Uterus (tissue), 4 donors: ENCODE data around the gene PCK2. TPM values are rescaled to one million over a fixed set of nuclear protein-coding genes. Genes with fewer than 3 reads are reported as not detected.
A peak's percentile ranks its signal among the peaks of the same experiment; 100 is the strongest.

Source experiments
- DNase-seq, 2 donors: peaks; one replicate each; pipeline ENCODE4 v3.0.0-alpha.2; 2019 to 2020
- H3K27ac ChIP-seq, 2 donors: fragments of 200-600 bp; sonication (generic); 1 replicate in 1 of 2; 2 replicates in 1 of 2; pipeline ENCODE4 v1.5.1; 2016 to 2018
- H3K27me3 ChIP-seq, 2 donors: fragments of 200-600 bp; sonication (generic); one replicate each; pipeline ENCODE4 v1.5.1; 2018 to 2019; ENCODE audit warnings: control low read depth in 1 of 2
- H3K36me3 ChIP-seq, 2 donors: fragments of 200-600 bp; sonication (generic); one replicate each; pipeline ENCODE4 v1.5.1; 2019; ENCODE audit warnings: control low read depth in 1 of 2
- H3K4me1 ChIP-seq, 2 donors: fragments of 200-600 bp; sonication (generic); one replicate each; pipeline ENCODE4 v1.5.1; 2018 to 2019; ENCODE audit warnings: control low read depth in 1 of 2
- H3K4me3 ChIP-seq, 2 donors: fragments of 200-600 bp; sonication (generic); 1 replicate in 1 of 2; 2 replicates in 1 of 2; pipeline ENCODE4 v1.5.1; 2018 to 2019; ENCODE audit warnings: mild to moderate bottlenecking in 1 of 2
- H3K9me3 ChIP-seq, 2 donors: fragments of 200-600 bp; sonication (generic); one replicate each; pipeline ENCODE4 v1.5.1; 2019; ENCODE audit warnings: control low read depth in 1 of 2
- POLR2A ChIP-seq, 2 donors: fragments of 450-650 bp; IDR thresholded peaks; one replicate each; pipeline ENCODE4 v1.6.1; 2016; ENCODE audit warnings: antibody characterized with exemption in 2 of 2, mild to moderate bottlenecking in 1 of 2, moderate library complexity in 1 of 2
- intact Hi-C: fragments of 100-400 bp; cut with DNase I; formaldehyde crosslinking; loops from one replicate; pipeline ENCODE4 v1.15.1; 2023; ENCODE audit warnings: low total_unique reads
- total RNA-seq, 4 donors: library from RNA; depleted of rRNA in 3 of 4; stranded (reverse); fragments of >200 nt in 3 of 4; gene quantifications; one replicate each; pipeline versions ENCODE4 v1.1.0 to v1.2.4, GENCODE V29; 2014 to 2023
- TF ChIP-seq, protein P1 (sequence below), 4 experiments: fragments of 200-600 bp in 2 of 4; fragments of 450-650 bp in 2 of 4; sonication (generic) in 2 of 4; IDR thresholded peaks; one replicate each; pipeline ENCODE4 v1.5.1; 2016 to 2019; ENCODE audit warnings: antibody characterized with exemption in 4 of 4, mild to moderate bottlenecking in 2 of 4, moderate library complexity in 1 of 4
- donor health status: DM: yes; HTN: yes; CAD: no.

PCK2 gene
- total RNA-seq, 4 donors from 2014 or later, result 13.1 to 19.4 (median 15.1) TPM; not detected in 1

DNA sequence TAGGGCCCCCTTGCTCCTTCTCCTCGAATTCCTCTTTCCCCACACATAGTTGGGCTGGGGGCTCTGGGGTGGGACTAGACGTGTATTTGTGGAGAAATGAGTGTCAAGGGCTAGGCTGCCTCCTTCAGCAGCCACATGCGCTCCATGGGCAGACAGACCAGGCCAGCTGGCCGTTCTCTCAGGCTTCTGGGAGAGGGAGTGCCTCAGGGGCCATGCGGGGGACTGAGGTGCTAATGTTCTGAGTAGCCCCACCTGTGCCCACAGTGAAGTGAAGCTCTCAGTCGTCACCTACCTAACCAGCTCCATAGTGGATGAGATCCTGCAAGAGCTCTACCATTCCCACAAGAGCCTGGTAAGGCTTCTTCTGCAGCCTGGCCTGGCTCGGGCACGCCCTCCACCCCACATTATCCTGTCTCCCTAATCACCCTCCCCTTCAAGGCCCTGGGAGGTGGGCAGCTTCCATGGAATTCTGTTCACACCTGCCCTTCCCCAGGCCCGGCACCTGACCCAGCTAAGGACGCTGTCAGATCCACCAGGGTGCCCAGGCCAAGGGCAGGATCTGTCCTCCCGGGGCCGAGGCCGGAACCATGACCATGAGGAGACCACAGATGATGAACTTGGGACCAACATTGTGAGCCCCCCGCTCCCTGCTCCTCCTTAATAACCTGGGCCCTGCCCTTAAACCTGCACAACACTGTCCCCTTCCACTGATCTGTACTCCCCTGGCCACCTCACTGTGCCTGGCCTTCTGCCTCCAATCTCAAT lies 31.7 kb upstream of the PCK2 start:
- Histone ChIP-seq H3K27me3 (no peaks in the 10 kb centered on the region), H3K4me1 (no peaks in the 10 kb centered on the region), H3K9me3 (no peaks in the 10 kb centered on the region), H3K36me3 (no peaks in the 10 kb centered on the region), H3K4me3 (no peak overlapping the region), H3K27ac (no peak overlapping the region)
- peak in 1 of 2 donors; percentile 11 for DNase-seq
- intact Hi-C loops, result no loop called here
- TF ChIP-seq, protein P1, sequence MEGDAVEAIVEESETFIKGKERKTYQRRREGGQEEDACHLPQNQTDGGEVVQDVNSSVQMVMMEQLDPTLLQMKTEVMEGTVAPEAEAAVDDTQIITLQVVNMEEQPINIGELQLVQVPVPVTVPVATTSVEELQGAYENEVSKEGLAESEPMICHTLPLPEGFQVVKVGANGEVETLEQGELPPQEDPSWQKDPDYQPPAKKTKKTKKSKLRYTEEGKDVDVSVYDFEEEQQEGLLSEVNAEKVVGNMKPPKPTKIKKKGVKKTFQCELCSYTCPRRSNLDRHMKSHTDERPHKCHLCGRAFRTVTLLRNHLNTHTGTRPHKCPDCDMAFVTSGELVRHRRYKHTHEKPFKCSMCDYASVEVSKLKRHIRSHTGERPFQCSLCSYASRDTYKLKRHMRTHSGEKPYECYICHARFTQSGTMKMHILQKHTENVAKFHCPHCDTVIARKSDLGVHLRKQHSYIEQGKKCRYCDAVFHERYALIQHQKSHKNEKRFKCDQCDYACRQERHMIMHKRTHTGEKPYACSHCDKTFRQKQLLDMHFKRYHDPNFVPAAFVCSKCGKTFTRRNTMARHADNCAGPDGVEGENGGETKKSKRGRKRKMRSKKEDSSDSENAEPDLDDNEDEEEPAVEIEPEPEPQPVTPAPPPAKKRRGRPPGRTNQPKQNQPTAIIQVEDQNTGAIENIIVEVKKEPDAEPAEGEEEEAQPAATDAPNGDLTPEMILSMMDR (IDR thresholded peaks at IDR 0.05), result no peak
- no peak for TF ChIP-seq POLR2A (IDR thresholded peaks at IDR 0.05)

- Histone ChIP-seq H3K9me3 (no peaks in the 10 kb centered on the region), H3K27ac (no peak overlapping the region), H3K27me3 (no peaks in the 10 kb centered on the region), H3K36me3 (no peaks in the 10 kb centered on the region), H3K4me1 (no peaks in the 10 kb centered on the region), H3K4me3 (no peak overlapping the region)
- intact Hi-C loops, result no loop called here
- TF ChIP-seq POLR2A (IDR thresholded peaks at IDR 0.05), result no peak
- TF ChIP-seq, protein P1 (IDR thresholded peaks at IDR 0.05), result no peak
- no peak for DNase-seq
These were observed 30.8 kb upstream of the PCK2 start for GRCh38 chr14:24063263-24063836.

DNA sequence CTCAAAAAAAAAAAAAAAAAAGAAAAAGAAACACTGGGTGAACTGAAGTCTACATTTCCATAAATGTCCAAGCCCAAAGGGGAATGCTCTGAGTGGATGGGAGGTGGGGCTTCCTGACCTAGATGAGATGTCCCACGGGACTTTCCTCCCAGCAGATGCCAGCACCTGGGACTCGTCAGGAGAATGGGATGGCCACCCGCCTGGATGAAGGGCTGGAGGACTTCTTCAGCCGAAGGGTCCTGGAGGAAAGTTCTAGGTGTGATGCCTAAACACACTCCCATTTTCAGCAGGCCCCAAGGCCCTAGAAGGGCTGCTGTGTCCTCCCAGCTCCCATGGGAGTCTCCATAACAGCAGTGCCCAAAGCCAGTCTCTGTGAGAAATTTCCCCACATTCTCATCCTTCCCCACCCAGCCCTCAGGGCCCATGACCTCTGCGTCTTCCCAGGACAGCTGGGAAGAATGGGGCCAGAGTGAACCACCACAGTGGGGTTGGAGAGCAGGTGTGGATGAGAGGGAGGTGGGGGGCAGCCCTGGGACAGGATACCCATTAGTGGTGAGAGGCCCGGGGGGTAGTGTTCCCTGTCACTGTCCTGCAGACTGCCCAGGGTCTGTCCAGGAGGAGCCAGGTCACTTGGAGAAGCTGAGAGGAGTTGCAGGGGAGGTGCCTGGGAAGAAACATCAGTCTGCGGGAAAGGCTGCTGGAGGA lies 29.9 kb upstream of the PCK2 start:
- H3K27ac ChIP-seq, result no peak overlapping the region
- no peaks in the 10 kb centered on the region for H3K4me1 ChIP-seq
- intact Hi-C loops, result no loop called here
- TF ChIP-seq POLR2A (IDR thresholded peaks at IDR 0.05), result no peak
- TF ChIP-seq, protein P1 (IDR thresholded peaks at IDR 0.05), result no peak
- no peaks in the 10 kb centered on the region for H3K36me3 ChIP-seq
- DNase-seq, result no peak
- H3K9me3 ChIP-seq, result no peaks in the 10 kb centered on the region
- H3K4me3 ChIP-seq, result no peak overlapping the region
- H3K27me3 ChIP-seq, result no peaks in the 10 kb centered on the region

GRCh38 chr14:24064856-24065255 lies 29.3 kb upstream of the PCK2 start:
- no peak overlapping the region for H3K4me3 ChIP-seq
- DNase-seq, result no peak
- no peaks in the 10 kb centered on the region for H3K27me3 ChIP-seq
- H3K4me1 ChIP-seq, result no peaks in the 10 kb centered on the region
- no peaks in the 10 kb centered on the region for H3K9me3 ChIP-seq
- intact Hi-C loops, result no loop called here
- H3K27ac ChIP-seq, result no peak overlapping the region
- no peaks in the 10 kb centered on the region for H3K36me3 ChIP-seq
- TF ChIP-seq, protein P1 (IDR thresholded peaks at IDR 0.05), result no peak
- TF ChIP-seq POLR2A (IDR thresholded peaks at IDR 0.05), result no peak

DNA sequence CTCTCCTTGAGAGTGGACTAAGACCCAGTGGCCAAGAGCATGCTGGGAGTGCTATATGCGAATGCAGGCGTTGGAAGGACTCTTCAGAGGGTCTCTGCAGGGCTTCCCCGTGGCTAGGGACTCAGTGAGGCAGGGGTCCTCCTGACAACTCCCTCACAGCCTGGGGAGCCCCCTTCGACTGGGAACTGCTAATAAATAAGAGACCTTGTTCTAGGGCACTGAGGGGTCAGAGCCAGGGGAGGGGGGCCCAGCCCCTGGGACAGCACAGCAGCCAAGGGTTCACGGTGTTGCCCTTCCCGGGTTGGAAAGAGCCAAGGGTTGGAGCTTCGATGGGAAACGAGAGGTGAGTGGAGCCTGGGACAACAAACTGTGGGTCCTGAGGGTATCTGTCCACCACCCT lies 28.7 kb upstream of the PCK2 start:
- no peak for TF ChIP-seq POLR2A (IDR thresholded peaks at IDR 0.05)
- TF ChIP-seq, protein P1 (IDR thresholded peaks at IDR 0.05), result no peak
- H3K27ac ChIP-seq, result no peak overlapping the region
- no peak for DNase-seq
- intact Hi-C loops, result no loop called here
- no peaks in the 10 kb centered on the region for H3K36me3 ChIP-seq
- no peaks in the 10 kb centered on the region for H3K27me3 ChIP-seq
- H3K4me3 ChIP-seq, result no peak overlapping the region
- no peaks in the 10 kb centered on the region for H3K4me1 ChIP-seq
- H3K9me3 ChIP-seq, result no peaks in the 10 kb centered on the region
